Mononuclear cell (primary cell): ENCODE data around the gene NR5A2. TPM values are rescaled to one million over a fixed set of nuclear protein-coding genes. Genes with fewer than 3 reads are reported as not detected.

Source experiments
- H3K27me3 ChIP-seq: 2 replicates; pipeline ENCODE4 v1.6.0; 2011; ENCODE audit warnings: low read length, control low read depth; ENCODE audit not compliant: insufficient read depth
- H3K4me1 ChIP-seq: 2 replicates; pipeline ENCODE4 v1.5.1; 2011; ENCODE audit warnings: mild to moderate bottlenecking, low read length, control low read depth; ENCODE audit not compliant: insufficient read depth
- H3K4me3 ChIP-seq: 2 replicates; pipeline ENCODE4 v1.5.1; 2011; ENCODE audit warnings: mild to moderate bottlenecking, low read length, moderate library complexity
- H3K9me3 ChIP-seq: 2 replicates; pipeline ENCODE4 v1.5.1; 2011; ENCODE audit warnings: low read depth, mild to moderate bottlenecking, control low read depth, low read length
- total RNA-seq: library from RNA; depleted of rRNA; stranded (reverse); fragments of >200 nt; gene quantifications from one replicate; pipeline ENCODE4 v1.2.3, GENCODE V29; 2012

Gene NR5A2
- total RNA-seq, 1 donor, result not detected

DNA sequence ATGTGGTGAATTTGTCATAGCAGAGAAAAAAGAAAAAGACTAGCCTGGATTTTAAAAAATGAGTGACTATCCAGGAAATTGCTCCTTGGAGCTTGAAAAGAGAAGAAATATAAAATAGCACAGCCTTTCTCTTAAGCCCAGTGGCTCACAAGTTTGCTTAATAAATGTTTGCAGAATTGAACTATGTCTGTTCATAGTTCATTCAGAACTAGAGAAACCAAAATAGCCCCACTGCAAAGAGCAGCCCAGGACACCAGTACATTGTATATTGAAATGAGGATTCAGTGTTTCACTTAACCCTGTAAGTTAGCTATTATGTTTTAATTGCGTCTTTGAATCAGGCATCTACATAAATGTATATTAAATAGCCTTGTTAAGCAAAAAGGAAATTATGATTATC lies 88.8 kb downstream of the NR5A2 start:
- no peaks in the 10 kb centered on the region for H3K9me3 ChIP-seq
- H3K4me1 ChIP-seq, result no peaks in the 10 kb centered on the region
- no peaks in the 10 kb centered on the region for H3K27me3 ChIP-seq
- no peak overlapping the region for H3K4me3 ChIP-seq

- Histone ChIP-seq H3K4me1 (no peaks in the 10 kb centered on the region), H3K27me3 (no peaks in the 10 kb centered on the region), H3K9me3 (no peaks in the 10 kb centered on the region), H3K4me3 (no peak overlapping the region)
These were observed 91.4 kb downstream of the NR5A2 start for GRCh38 chr1:200118779-200119505.

GRCh38 chr1:200121421-200121820 lies 93.9 kb downstream of the NR5A2 start:
- no peaks in the 10 kb centered on the region for H3K27me3 ChIP-seq
- no peak overlapping the region for H3K4me3 ChIP-seq
- H3K4me1 ChIP-seq, result no peaks in the 10 kb centered on the region
- no peaks in the 10 kb centered on the region for H3K9me3 ChIP-seq

DNA sequence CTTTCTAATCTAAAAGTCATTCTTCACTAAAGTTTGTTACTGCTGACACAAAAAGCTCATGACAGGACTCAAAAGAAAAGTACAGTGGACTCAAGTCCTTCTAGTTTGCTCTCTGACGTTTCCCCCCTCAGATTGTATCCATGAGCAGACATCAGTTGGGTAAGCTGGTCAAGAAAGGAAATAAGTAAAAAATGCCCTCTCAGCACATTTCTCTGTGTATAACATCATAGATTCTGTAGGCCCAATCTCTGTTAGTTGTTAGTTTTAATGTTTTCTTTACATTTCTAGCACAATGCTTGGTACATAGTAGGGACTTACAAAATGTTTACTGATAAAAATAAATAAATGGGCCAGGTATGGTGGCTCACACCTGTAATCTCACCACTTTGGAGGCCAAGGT lies 96.8 kb downstream of the NR5A2 start:
- H3K4me1 ChIP-seq, result peaks cover 5% of the 10 kb centered on the region
- H3K27me3 ChIP-seq, result no peaks in the 10 kb centered on the region

GRCh38 chr1:200128081-200128480 lies 100.6 kb downstream of the NR5A2 start:
- Histone ChIP-seq H3K4me1 (peaks cover 18% of the 10 kb centered on the region), H3K4me3 (no peak overlapping the region), H3K27me3 (no peaks in the 10 kb centered on the region), H3K9me3 (no peaks in the 10 kb centered on the region)

More for the DNA sequence above, 96.8 kb downstream of the NR5A2 start:
- Histone ChIP-seq H3K9me3 (no peaks in the 10 kb centered on the region), H3K4me3 (no peak overlapping the region)

GRCh38 chr1:200128944-200129879 lies 101.7 kb downstream of the NR5A2 start:
- peaks cover 18% of the 10 kb centered on the region for H3K4me1 ChIP-seq
- H3K27me3 ChIP-seq, result no peaks in the 10 kb centered on the region
- no peaks in the 10 kb centered on the region for H3K9me3 ChIP-seq
- no peak overlapping the region for H3K4me3 ChIP-seq

DNA sequence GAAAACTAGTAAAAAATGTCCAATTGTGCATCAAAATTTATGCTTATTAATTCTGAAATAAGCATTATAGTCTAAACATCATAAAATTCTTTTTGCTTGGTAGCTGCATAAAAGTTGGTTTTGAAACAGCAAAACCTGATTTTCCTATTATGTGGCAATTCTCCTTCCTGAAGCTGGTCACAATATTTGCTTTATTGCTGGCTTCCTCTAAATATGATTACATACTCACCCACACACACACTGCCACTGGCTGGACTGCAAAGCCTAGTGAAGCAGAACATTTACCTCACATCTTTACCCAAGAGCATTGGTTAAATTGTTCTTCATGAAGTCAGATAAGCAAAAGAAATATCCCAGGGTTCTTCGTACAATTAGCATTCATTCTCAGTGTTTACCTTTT lies 103.0 kb downstream of the NR5A2 start:
- H3K4me3 ChIP-seq, result no peak overlapping the region
- H3K4me1 ChIP-seq, result peaks cover 18% of the 10 kb centered on the region
- no peaks in the 10 kb centered on the region for H3K27me3 ChIP-seq
- no peaks in the 10 kb centered on the region for H3K9me3 ChIP-seq

DNA sequence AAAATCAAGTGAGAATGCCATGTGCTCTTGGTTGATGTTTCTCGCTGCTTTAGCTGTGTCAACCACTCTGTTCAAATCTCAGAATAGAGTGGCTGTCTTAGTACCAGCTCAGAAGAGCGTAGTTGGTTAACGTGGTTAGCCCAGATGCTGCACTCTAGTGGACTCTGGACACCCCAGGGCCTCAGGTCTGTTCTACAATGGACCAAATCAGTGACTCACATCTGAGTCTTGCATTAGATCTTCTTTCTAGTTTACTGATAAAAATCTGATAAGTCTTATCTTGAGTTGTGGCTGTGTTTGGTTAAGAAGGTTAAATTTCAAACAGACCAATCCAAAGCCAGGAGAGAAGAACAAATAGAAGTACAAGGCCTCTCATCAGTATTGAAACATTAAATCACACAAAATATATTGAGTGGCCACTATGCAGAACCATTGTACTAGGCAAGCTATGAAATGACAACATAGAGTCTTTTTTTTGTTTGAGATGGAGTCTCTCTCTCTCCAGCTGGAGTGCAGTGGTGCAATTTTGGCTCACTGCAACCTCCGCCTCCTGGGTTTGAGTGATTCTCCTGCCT lies 104.1 kb downstream of the NR5A2 start:
- Histone ChIP-seq H3K9me3 (no peaks in the 10 kb centered on the region), H3K27me3 (no peaks in the 10 kb centered on the region), H3K4me1 (peaks cover 18% of the 10 kb centered on the region), H3K4me3 (no peak overlapping the region)

DNA sequence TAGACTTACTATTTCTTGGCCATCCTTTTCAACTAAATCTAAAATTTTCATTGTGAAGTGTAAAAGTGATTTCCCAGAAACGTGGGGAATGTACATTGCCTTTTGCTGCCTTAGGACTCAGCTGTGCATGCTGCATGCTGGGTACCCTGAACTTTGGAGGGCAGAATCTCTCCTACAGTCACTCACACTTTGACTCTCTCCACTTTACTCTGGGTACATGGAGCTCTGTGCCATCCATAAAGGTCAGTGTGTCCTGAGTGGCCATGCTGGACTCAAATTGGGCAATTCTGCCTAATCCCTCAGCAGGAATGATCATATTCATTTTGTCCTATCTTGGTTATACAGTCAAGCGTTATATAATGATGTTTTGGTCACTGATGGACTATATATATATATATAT lies 105.6 kb downstream of the NR5A2 start:
- peaks cover 18% of the 10 kb centered on the region for H3K4me1 ChIP-seq
- no peaks in the 10 kb centered on the region for H3K27me3 ChIP-seq
- H3K4me3 ChIP-seq, result no peak overlapping the region
- H3K9me3 ChIP-seq, result no peaks in the 10 kb centered on the region

GRCh38 chr1:200134116-200134515 lies 106.6 kb downstream of the NR5A2 start:
- H3K27me3 ChIP-seq, result no peaks in the 10 kb centered on the region
- H3K4me1 ChIP-seq, result peaks cover 15% of the 10 kb centered on the region
- H3K4me3 ChIP-seq, result no peak overlapping the region
- no peaks in the 10 kb centered on the region for H3K9me3 ChIP-seq

GRCh38 chr1:200136384-200136783 lies 108.9 kb downstream of the NR5A2 start:
- H3K4me1 ChIP-seq, result no peaks in the 10 kb centered on the region
- no peaks in the 10 kb centered on the region for H3K27me3 ChIP-seq
- no peak overlapping the region for H3K4me3 ChIP-seq
- no peaks in the 10 kb centered on the region for H3K9me3 ChIP-seq

DNA sequence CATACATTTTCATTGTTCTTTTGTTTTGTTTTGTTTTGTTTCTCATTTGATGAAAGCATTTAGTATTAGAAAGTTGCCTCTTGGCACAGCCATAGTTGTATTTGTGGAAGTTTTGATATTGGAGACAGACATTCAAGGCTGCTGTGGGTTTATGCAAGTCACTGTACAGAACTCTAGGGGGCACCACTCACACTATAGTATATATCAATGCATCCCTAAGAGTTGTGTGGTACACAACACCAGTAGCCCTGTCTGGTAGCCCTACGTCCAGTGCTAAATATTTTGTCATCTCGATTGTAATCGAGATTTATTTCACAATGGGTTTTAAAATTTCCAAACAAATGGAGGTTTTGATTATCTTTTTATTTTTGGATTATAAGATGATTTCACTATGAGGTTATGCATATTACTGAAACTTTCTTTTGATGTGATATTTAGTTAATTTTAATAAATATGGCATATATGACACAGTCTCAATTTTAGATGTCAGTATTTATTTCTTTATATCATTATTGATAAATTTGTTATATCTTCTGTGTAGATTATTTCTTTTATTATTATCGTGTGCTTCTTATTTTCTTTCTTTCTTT lies 112.2 kb downstream of the NR5A2 start:
- no peaks in the 10 kb centered on the region for H3K9me3 ChIP-seq
- H3K27me3 ChIP-seq, result no peaks in the 10 kb centered on the region
- H3K4me1 ChIP-seq, result peaks cover 3% of the 10 kb centered on the region
- no peak overlapping the region for H3K4me3 ChIP-seq

- Histone ChIP-seq H3K4me3 (no peak overlapping the region), H3K4me1 (peaks cover 3% of the 10 kb centered on the region), H3K27me3 (no peaks in the 10 kb centered on the region), H3K9me3 (no peaks in the 10 kb centered on the region)
These were observed 115.8 kb downstream of the NR5A2 start for GRCh38 chr1:200143347-200143746.

- Histone ChIP-seq H3K9me3 (no peaks in the 10 kb centered on the region), H3K4me1 (peaks cover 3% of the 10 kb centered on the region), H3K27me3 (no peaks in the 10 kb centered on the region), H3K4me3 (no peak overlapping the region)
These were observed 118.6 kb downstream of the NR5A2 start for GRCh38 chr1:200146100-200146499.

GRCh38 chr1:200147094-200147493 lies 119.6 kb downstream of the NR5A2 start:
- Histone ChIP-seq H3K4me1 (peaks cover 3% of the 10 kb centered on the region), H3K9me3 (no peaks in the 10 kb centered on the region), H3K4me3 (no peak overlapping the region), H3K27me3 (no peaks in the 10 kb centered on the region)
